HepG2 (cell line): Measurements from ENCODE around the gene SMIM13. TPM values are rescaled to one million over a fixed set of nuclear protein-coding genes. Genes with fewer than 3 reads are reported as not detected.

Source experiments
- ARNT ChIP-seq: fragments of 450-650 bp; IDR thresholded peaks from 2 replicates; pipeline ENCODE4 v1.6.1; 2017
- ARNT2 ChIP-seq: sonication (generic); formaldehyde crosslinking; IDR thresholded peaks from 2 replicates; pipeline ENCODE4 v1.8.0; 2022; ENCODE audit warnings: mild to moderate bottlenecking, low read depth, missing genetic modification reagents, moderate library complexity
- ATF1 ChIP-seq: IDR thresholded peaks from 2 replicates; pipeline ENCODE4 v1.6.1; 2016; ENCODE audit warnings: mild to moderate bottlenecking, control low read depth
- DNMT1 ChIP-seq: sonication (generic); formaldehyde crosslinking; IDR thresholded peaks from 2 replicates; pipeline ENCODE4 v1.5.1; 2020; ENCODE audit warnings: mild to moderate bottlenecking, missing genetic modification reagents
- HOXA9 ChIP-seq: sonication (generic); formaldehyde crosslinking; IDR thresholded peaks from 2 replicates; pipeline ENCODE4 v1.8.1; 2022; ENCODE audit warnings: missing genetic modification reagents, mild to moderate bottlenecking, moderate library complexity, borderline replicate concordance
- IRF2 ChIP-seq: IDR thresholded peaks from 2 replicates; pipeline ENCODE4 v1.6.1; 2018; ENCODE audit warnings: missing genetic modification reagents, missing compliant biosample characterization
- MLLT10 ChIP-seq: sonication (generic); formaldehyde crosslinking; IDR thresholded peaks from 2 replicates; pipeline ENCODE4 v1.4.0; 2020; ENCODE audit warnings: missing genetic modification reagents
- PHF21A ChIP-seq: sonication (generic); formaldehyde crosslinking; IDR thresholded peaks from 2 replicates; pipeline ENCODE4 v1.5.0; 2020; ENCODE audit warnings: mild to moderate bottlenecking, missing genetic modification reagents
- POLR2A ChIP-seq, 2 experiments: IDR thresholded peaks; 2 replicates each; pipeline ENCODE4 v1.6.1; 2011; ENCODE audit warnings: low read depth in 2 of 2, low read length in 2 of 2, mild to moderate bottlenecking in 1 of 2, moderate library complexity in 1 of 2; ENCODE audit not compliant: insufficient read depth in 1 of 2
- TCF7 ChIP-seq: sonication (generic); IDR thresholded peaks from 2 replicates; pipeline ENCODE4 v1.6.1; 2016; ENCODE audit warnings: antibody characterized with exemption, low read depth
- ZNF12 ChIP-seq: sonication (generic); formaldehyde crosslinking; IDR thresholded peaks from 2 replicates; pipeline ENCODE4 v1.5.0; 2020; ENCODE audit warnings: missing genetic modification reagents
- ZNF160 ChIP-seq: sonication (generic); formaldehyde crosslinking; IDR thresholded peaks from 2 replicates; pipeline ENCODE4 v1.8.0; 2022; ENCODE audit warnings: mild to moderate bottlenecking, inconsistent platforms, missing genetic modification reagents
- ZNF30 ChIP-seq: sonication (generic); formaldehyde crosslinking; IDR thresholded peaks from 2 replicates; pipeline ENCODE4 v1.5.0; 2020; ENCODE audit warnings: mild to moderate bottlenecking, missing genetic modification reagents
- ZNF337 ChIP-seq: sonication (generic); formaldehyde crosslinking; IDR thresholded peaks from 2 replicates; pipeline ENCODE4 v1.5.1; 2020; ENCODE audit warnings: missing genetic modification reagents, low read depth, mild to moderate bottlenecking, borderline replicate concordance
- ZNF350 ChIP-seq: sonication (generic); formaldehyde crosslinking; IDR thresholded peaks from 2 replicates; pipeline ENCODE4 v1.4.0; 2020; ENCODE audit warnings: mild to moderate bottlenecking, low read depth, missing genetic modification reagents, borderline replicate concordance
- ZNF432 ChIP-seq: sonication (generic); formaldehyde crosslinking; IDR thresholded peaks from 2 replicates; pipeline ENCODE4 v1.5.0; 2020; ENCODE audit warnings: missing genetic modification reagents, mild to moderate bottlenecking, borderline replicate concordance
- ZNF7 ChIP-seq: IDR thresholded peaks from 2 replicates; pipeline ENCODE4 v1.6.1; 2016; ENCODE audit warnings: missing biosample characterization, missing genetic modification reagents
- ZNF766 ChIP-seq: sonication (generic); formaldehyde crosslinking; IDR thresholded peaks from 2 replicates; pipeline ENCODE4 v1.5.0; 2020; ENCODE audit warnings: missing genetic modification reagents, borderline replicate concordance
- polyA plus RNA-seq, 8 experiments: library from polyadenylated mRNA; depleted of rRNA in 3 of 8; stranded (reverse) in 7 of 8; unstranded in 1 of 8; fragments of >200 nt; fragmentation: Illumina TruSeq in 4 of 8; extraction: Trizol in 4 of 8; gene quantifications; 2 replicates each; pipeline versions ENCODE4 v1.2.1 to v1.2.3, GENCODE V29; 2011 to 2016; ENCODE audit warnings: low read depth in 4 of 8, missing spikeins in 1 of 8, mixed read lengths in 1 of 8; ENCODE audit not compliant: insufficient read depth in 1 of 8
- total RNA-seq, 5 experiments: library from RNA; depleted of rRNA; stranded (reverse); fragments of >200 nt; fragmentation: Illumina TruSeq; extraction: Trizol; gene quantifications; 2 replicates each; pipeline ENCODE4 v1.2.3, GENCODE V29; 2016; ENCODE audit warnings: low read depth in 1 of 5
- TF ChIP-seq, protein P1 (sequence below): IDR thresholded peaks from 2 replicates; pipeline ENCODE4 v1.6.1; 2016; ENCODE audit warnings: missing compliant biosample characterization, missing genetic modification reagents, borderline replicate concordance
- TF ChIP-seq, protein P2 (sequence below): IDR thresholded peaks from 2 replicates; pipeline ENCODE4 v1.6.1; 2016; ENCODE audit warnings: control low read depth
- TF ChIP-seq, protein P3 (sequence below): sonication (generic); formaldehyde crosslinking; IDR thresholded peaks from 2 replicates; pipeline ENCODE4 v1.8.0; 2022; ENCODE audit warnings: mild to moderate bottlenecking, missing genetic modification reagents, borderline replicate concordance
- TF ChIP-seq, protein P4 (sequence below): sonication (generic); formaldehyde crosslinking; IDR thresholded peaks from 2 replicates; pipeline ENCODE4 v1.4.0; 2020; ENCODE audit warnings: mild to moderate bottlenecking, missing genetic modification reagents, borderline replicate concordance

SMIM13 gene
- total and polyA plus RNA-seq, 2 of the 13 experiments (the other 11 are each of a cell fraction or from before 2014, with no cell fraction given) = 2.7 to 10.2 TPM

DNA sequence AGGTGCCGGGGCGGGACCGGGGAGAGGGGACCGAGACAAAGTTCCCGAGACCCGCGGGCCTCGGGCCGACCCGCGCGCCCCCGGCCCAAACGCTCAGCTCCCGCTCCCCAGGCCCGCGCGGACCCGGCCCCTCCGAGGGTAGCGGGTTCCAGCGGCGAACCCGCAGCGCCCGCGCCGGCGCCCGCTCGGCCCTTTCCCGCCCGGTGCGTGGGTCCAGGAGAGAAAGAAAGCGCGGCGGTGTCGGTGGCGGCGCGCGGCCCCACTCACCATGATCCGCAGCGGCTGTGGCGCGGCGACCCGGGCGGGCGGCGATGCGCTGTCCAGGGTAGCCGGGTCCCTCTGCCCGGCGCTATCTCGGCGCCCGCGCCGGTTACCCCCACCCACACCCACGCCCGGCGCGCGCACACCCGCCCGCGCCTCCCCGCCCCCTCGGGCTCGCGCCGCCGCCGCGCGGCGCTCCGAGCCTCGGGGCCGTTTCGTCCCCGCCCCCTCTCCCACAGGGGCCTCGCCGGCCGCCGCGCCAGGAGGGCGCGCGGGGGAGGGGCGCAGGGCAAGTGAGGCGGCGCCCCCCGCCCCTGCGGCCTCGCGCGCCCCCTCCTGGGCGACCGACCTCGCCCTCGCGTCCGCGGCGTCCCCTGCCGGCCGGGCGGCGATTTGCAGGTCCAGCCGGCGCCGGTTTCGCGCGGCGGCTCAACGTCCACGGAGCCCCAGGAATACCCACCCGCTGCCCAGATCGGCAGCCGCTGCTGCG, 49.5 kb upstream of the SMIM13 start, which contains the start of gene ELOVL2 (continued):
- TF ChIP-seq, protein P1, sequence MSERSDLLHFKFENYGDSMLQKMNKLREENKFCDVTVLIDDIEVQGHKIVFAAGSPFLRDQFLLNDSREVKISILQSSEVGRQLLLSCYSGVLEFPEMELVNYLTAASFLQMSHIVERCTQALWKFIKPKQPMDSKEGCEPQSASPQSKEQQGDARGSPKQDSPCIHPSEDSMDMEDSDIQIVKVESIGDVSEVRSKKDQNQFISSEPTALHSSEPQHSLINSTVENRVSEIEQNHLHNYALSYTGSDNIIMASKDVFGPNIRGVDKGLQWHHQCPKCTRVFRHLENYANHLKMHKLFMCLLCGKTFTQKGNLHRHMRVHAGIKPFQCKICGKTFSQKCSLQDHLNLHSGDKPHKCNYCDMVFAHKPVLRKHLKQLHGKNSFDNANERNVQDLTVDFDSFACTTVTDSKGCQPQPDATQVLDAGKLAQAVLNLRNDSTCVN (CRISPR knock-in tag) = no peak
- TF ChIP-seq ATF1 (CRISPR knock-in tag) = no peak
- no peak for TF ChIP-seq ARNT
- no peak; the same call in 1 of the 2 replicates for TF ChIP-seq TCF7
- TF ChIP-seq ZNF350 = no peak; the same call in 1 of the 2 replicates
- no peak for TF ChIP-seq PHF21A (CRISPR knock-in tag)
- TF ChIP-seq MLLT10 (CRISPR knock-in tag) = no peak
- TF ChIP-seq ZNF432 (CRISPR knock-in tag) = no peak
- no peak for TF ChIP-seq ZNF7 (CRISPR knock-in tag)
- TF ChIP-seq, protein P2, sequence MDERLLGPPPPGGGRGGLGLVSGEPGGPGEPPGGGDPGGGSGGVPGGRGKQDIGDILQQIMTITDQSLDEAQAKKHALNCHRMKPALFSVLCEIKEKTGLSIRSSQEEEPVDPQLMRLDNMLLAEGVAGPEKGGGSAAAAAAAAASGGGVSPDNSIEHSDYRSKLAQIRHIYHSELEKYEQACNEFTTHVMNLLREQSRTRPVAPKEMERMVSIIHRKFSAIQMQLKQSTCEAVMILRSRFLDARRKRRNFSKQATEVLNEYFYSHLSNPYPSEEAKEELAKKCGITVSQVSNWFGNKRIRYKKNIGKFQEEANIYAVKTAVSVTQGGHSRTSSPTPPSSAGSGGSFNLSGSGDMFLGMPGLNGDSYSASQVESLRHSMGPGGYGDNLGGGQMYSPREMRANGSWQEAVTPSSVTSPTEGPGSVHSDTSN = no peak
- TF ChIP-seq, protein P3, sequence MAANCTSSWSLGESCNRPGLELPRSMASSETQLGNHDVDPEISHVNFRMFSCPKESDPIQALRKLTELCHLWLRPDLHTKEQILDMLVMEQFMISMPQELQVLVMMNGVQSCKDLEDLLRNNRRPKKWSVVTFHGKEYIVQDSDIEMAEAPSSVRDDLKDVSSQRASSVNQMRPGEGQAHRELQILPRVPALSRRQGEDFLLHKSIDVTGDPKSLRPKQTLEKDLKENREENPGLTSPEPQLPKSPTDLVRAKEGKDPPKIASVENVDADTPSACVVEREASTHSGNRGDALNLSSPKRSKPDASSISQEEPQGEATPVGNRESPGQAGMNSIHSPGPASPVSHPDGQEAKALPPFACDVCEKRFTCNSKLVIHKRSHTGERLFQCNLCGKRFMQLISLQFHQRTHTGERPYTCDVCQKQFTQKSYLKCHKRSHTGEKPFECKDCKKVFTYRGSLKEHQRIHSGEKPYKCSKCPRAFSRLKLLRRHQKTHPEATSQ (CRISPR knock-in tag) = no peak
- TF ChIP-seq ZNF337 (CRISPR knock-in tag) = no peak
- no peak; the same call in 1 of the 2 replicates for TF ChIP-seq ZNF766
- TF ChIP-seq ZNF160 (CRISPR knock-in tag) = no peak; the same call in none of the 2 replicates
- no peak for TF ChIP-seq ZNF12 (CRISPR knock-in tag)
- TF ChIP-seq ARNT2 = peak; percentile 91
- TF ChIP-seq IRF2 (CRISPR knock-in tag) = peak; percentile 60; the same call in 1 of the 2 replicates
- peak; percentile 85; the same call in 1 of the 2 replicates for TF ChIP-seq DNMT1 (CRISPR knock-in tag)
- no peak for TF ChIP-seq HOXA9 (CRISPR knock-in tag)
- TF ChIP-seq ZNF30 (CRISPR knock-in tag) = no peak
- TF ChIP-seq, protein P4, sequence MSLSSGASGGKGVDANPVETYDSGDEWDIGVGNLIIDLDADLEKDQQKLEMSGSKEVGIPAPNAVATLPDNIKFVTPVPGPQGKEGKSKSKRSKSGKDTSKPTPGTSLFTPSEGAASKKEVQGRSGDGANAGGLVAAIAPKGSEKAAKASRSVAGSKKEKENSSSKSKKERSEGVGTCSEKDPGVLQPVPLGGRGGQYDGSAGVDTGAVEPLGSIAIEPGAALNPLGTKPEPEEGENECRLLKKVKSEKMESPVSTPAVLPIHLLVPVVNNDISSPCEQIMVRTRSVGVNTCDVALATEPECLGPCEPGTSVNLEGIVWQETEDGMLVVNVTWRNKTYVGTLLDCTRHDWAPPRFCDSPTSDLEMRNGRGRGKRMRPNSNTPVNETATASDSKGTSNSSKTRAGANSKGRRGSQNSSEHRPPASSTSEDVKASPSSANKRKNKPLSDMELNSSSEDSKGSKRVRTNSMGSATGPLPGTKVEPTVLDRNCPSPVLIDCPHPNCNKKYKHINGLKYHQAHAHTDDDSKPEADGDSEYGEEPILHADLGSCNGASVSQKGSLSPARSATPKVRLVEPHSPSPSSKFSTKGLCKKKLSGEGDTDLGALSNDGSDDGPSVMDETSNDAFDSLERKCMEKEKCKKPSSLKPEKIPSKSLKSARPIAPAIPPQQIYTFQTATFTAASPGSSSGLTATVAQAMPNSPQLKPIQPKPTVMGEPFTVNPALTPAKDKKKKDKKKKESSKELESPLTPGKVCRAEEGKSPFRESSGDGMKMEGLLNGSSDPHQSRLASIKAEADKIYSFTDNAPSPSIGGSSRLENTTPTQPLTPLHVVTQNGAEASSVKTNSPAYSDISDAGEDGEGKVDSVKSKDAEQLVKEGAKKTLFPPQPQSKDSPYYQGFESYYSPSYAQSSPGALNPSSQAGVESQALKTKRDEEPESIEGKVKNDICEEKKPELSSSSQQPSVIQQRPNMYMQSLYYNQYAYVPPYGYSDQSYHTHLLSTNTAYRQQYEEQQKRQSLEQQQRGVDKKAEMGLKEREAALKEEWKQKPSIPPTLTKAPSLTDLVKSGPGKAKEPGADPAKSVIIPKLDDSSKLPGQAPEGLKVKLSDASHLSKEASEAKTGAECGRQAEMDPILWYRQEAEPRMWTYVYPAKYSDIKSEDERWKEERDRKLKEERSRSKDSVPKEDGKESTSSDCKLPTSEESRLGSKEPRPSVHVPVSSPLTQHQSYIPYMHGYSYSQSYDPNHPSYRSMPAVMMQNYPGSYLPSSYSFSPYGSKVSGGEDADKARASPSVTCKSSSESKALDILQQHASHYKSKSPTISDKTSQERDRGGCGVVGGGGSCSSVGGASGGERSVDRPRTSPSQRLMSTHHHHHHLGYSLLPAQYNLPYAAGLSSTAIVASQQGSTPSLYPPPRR (CRISPR knock-in tag) = no peak
- no peak for TF ChIP-seq POLR2A (IDR thresholded peaks at IDR 0.05; ENCODE audit: insufficient read depth in 1 of 2, low read depth in 2 of 2, low read length in 2 of 2)
